ENCODE results near the gene KRAS. TPM values are rescaled to one million over a fixed set of nuclear protein-coding genes. Genes with fewer than 3 reads are reported as not detected.

The KRAS gene
- total and polyA plus RNA-seq, 12 donors = 3.6 to 21.3 (median 11.6) TPM

DNA sequence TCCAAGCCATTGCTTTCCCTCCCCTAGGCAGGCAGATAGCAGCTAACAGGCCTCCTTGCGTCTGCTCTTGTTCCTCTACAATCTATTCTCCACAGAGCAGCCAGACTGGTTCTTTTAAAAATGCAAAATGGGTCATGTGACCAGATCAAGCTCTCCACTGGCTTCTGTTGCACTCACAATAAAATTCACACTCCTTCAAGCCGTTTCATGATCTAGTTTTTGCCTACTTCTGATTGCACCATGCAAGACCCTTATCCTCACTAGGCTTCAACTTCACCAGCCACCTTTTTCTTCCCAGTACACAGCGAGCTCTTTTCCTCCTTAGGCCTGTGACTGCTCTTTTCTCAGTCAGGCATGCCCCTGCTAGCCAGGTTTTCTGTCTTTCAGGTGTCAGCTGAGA is 6.1 kb upstream of the KRAS start:
- intact Hi-C loops (cut with DNase I) = no loop called here
- no peaks in the 10 kb centered on the region for H3K36me3 ChIP-seq (replicated peaks in 1 of 2)
- H3K27ac ChIP-seq = no peak overlapping the region
- no peak overlapping the region for H3K4me3 ChIP-seq
- no peaks in the 10 kb centered on the region for H3K27me3 ChIP-seq
- H3K4me1 ChIP-seq (replicated peaks in 1 of 2) = no peaks in the 10 kb centered on the region
- 76 to 91% (median 79%) methylated on average over 3 of the region's 3 CpGs for WGBS, 4 donors
- H3K9me3 ChIP-seq (replicated peaks in 1 of 3) = no peaks in the 10 kb centered on the region
- TF ChIP-seq POLR2A (IDR thresholded peaks at IDR 0.05) (no peak), CTCF (IDR thresholded peaks at IDR 0.05) (no peak)
- no peak for DNase-seq

GRCh38 chr12:25256005-25256404 is 5.3 kb upstream of the KRAS start:
- Histone ChIP-seq H3K27ac (no peak overlapping the region), H3K9me3 (replicated peaks in 1 of 3) (no peaks in the 10 kb centered on the region), H3K36me3 (replicated peaks in 1 of 2) (no peaks in the 10 kb centered on the region), H3K4me3 (no peak overlapping the region), H3K4me1 (replicated peaks in 1 of 2) (no peaks in the 10 kb centered on the region), H3K27me3 (no peaks in the 10 kb centered on the region)
- TF ChIP-seq POLR2A (IDR thresholded peaks at IDR 0.05) (no peak), CTCF (IDR thresholded peaks at IDR 0.05) (no peak)
- intact Hi-C loops (cut with DNase I) = no loop called here
- 87 to 94% (median 93%) methylated on average over 5 of the region's 5 CpGs for WGBS, 4 donors
- no peak for DNase-seq

GRCh38 chr12:25254271-25254880 is 3.6 kb upstream of the KRAS start:
- no peaks in the 10 kb centered on the region for H3K27me3 ChIP-seq
- peaks cover 0 to 4% of the 10 kb centered on the region in 2 donors for H3K4me1 ChIP-seq (replicated peaks in 1 of 2)
- H3K36me3 ChIP-seq (replicated peaks in 1 of 2) = no peaks in the 10 kb centered on the region
- no peaks in the 10 kb centered on the region for H3K9me3 ChIP-seq (replicated peaks in 1 of 3)
- TF ChIP-seq POLR2A (IDR thresholded peaks at IDR 0.05) = no peak
- H3K27ac ChIP-seq = no peak overlapping the region
- H3K4me3 ChIP-seq = no peak overlapping the region
- 88 to 93% (median 92%) methylated on average over 3 to 4 of the region's 4 CpGs for WGBS, 4 donors
- intact Hi-C loops (cut with DNase I) = loop anchor here in 1 of 2 donors (5.0 kb wide), 1 partner anchor 128 kb away; no protein-coding TSS in a partner anchor
- DNase-seq = no peak

- intact Hi-C loops (cut with DNase I) = loop anchor here in 1 of 2 donors (5.0 kb wide), 1 partner anchor 129 kb away; no protein-coding TSS in a partner anchor
- H3K27me3 ChIP-seq = no peaks in the 10 kb centered on the region
- TF ChIP-seq CTCF (IDR thresholded peaks at IDR 0.05) = no peak
- no peak for TF ChIP-seq POLR2A (IDR thresholded peaks at IDR 0.05)
- peaks cover 0 to 12% of the 10 kb centered on the region in 2 donors for H3K4me1 ChIP-seq (replicated peaks in 1 of 2)
- H3K27ac ChIP-seq = no peak overlapping the region
- no peak overlapping the region for H3K4me3 ChIP-seq
- no peaks in the 10 kb centered on the region for H3K9me3 ChIP-seq (replicated peaks in 1 of 3)
- no peaks in the 10 kb centered on the region for H3K36me3 ChIP-seq (replicated peaks in 1 of 2)
- 77 to 85% (median 80%) methylated on average over 5 of the region's 5 CpGs for WGBS, 4 donors
- no peak for DNase-seq
These were observed 2.8 kb upstream of the KRAS start for GRCh38 chr12:25253371-25254068.
